Measurements from ENCODE around the gene TM2D3. TPM values are rescaled to one million over a fixed set of nuclear protein-coding genes. Genes with fewer than 3 reads are reported as not detected.
A peak's percentile ranks its signal among the peaks of the same experiment; 100 is the strongest.
"Not testable (repeated sequence)": the region's sequence is repeated elsewhere in the genome, so short reads cannot be mapped to it uniquely, and the experiment has no call there.

The TM2D3 gene
- total RNA-seq, 1 experiment from 2014 or later, result 35.2 TPM

GRCh38 chr15:101654624-101655337 is 2.6 kb upstream of the TM2D3 start:
- ATAC-seq; H3K36me3 ChIP-seq (ENCODE audit: control insufficient read depth in 1 of 2, insufficient read depth in 2 of 2, low read length in 2 of 2); H3K9ac ChIP-seq (ENCODE audit: low read length); POLR2A ChIA-PET; H3K27ac ChIP-seq (ENCODE audit: low read depth, low read length); H2AFZ ChIP-seq (ENCODE audit: low read depth, low read length, poor library complexity, severe bottlenecking); H3K4me2 ChIP-seq (ENCODE audit: low read length); H3K9me3 ChIP-seq (ENCODE audit: control insufficient read depth in 1 of 2, insufficient read depth in 1 of 2, low read depth in 1 of 2, low read length in 2 of 2); H3K4me3 ChIP-seq (replicated peaks in 1 of 2; ENCODE audit: low read depth in 1 of 2, low read length in 2 of 2); intact Hi-C loops (cut with micrococcal nuclease); H4K20me1 ChIP-seq (ENCODE audit: insufficient read depth); DNase-seq (ENCODE audit: low read depth, low spot score); BruUV-seq (replicated peaks); H3K9me2 ChIP-seq (ENCODE audit: insufficient read depth); H3K27me3 ChIP-seq (ENCODE audit: insufficient read depth, low read length): not testable (repeated sequence)
- RAD21 ChIA-PET (ENCODE audit: low non-redundant PET in 1 of 2, low total read pairs in 2 of 2, uncharacterized antibody in 2 of 2, unreplicated experiment in 2 of 2), result interaction anchor here in 1 of 2 experiments (0.7 kb wide), 1 partner anchor 385 kb away, joined by 4 read pairs; no protein-coding TSS in a partner anchor
- CTCF ChIA-PET, result interaction anchor here (0.9 to 1.2 kb wide), 3 partner anchors 354 to 378 kb away, joined by 3 to 4 read pairs (median 3); no protein-coding TSS in a partner anchor
- peaks cover 23% of the 10 kb centered on the region for H3K79me2 ChIP-seq (ENCODE audit: insufficient read depth, low read length)
- peaks cover 6 to 18% of the 10 kb centered on the region in 2 experiments; a peak in 2 of 4 replicates for H3K4me1 ChIP-seq (ENCODE audit: control insufficient read depth in 1 of 2, insufficient read depth in 2 of 2, low read length in 2 of 2)
- TF ChIP-seq RAD21 (IDR thresholded peaks at IDR 0.05; ENCODE audit: low read depth), result peak; percentile 48
- peak; percentile 8 to 89 (median 29); a peak in 3 of 6 replicates for TF ChIP-seq CTCF (IDR thresholded peaks at IDR 0.05 in 2 of 3, conservative IDR thresholded peaks at IDR 0.05 in 1 of 3; ENCODE audit: borderline replicate concordance in 1 of 3, insufficient read depth in 1 of 3, low read depth in 2 of 3, low read length in 2 of 3)

GRCh38 chr15:101654171-101654570 is 2.0 kb upstream of the TM2D3 start:
- BruUV-seq (replicated peaks), result no TSS peak
- intact Hi-C loops (cut with micrococcal nuclease), result no loop called here
- CTCF ChIA-PET, result interaction anchor here (0.9 to 1.0 kb wide), 2 partner anchors 354 to 378 kb away, joined by 3 to 4 read pairs; no protein-coding TSS in a partner anchor

More at GRCh38 chr15:101654171-101654570, 2.0 kb upstream of the TM2D3 start:
- Histone ChIP-seq H3K36me3 (ENCODE audit: control insufficient read depth in 1 of 2, insufficient read depth in 2 of 2, low read length in 2 of 2) (peaks cover 3 to 11% of the 10 kb centered on the region in 2 experiments; a peak in 1 of 4 replicates), H3K27ac (ENCODE audit: low read depth, low read length) (no peak overlapping the region), H3K4me2 (ENCODE audit: low read length) (no peak overlapping the region), H3K9me2 (ENCODE audit: insufficient read depth) (no peaks in the 10 kb centered on the region), H3K79me2 (ENCODE audit: insufficient read depth, low read length) (peaks cover 29% of the 10 kb centered on the region), H3K4me1 (ENCODE audit: control insufficient read depth in 1 of 2, insufficient read depth in 2 of 2, low read length in 2 of 2) (peaks cover 6 to 18% of the 10 kb centered on the region in 2 experiments; a peak in 2 of 4 replicates), H3K9me3 (ENCODE audit: control insufficient read depth in 1 of 2, insufficient read depth in 1 of 2, low read depth in 1 of 2, low read length in 2 of 2) (no peaks in the 10 kb centered on the region), H3K27me3 (ENCODE audit: insufficient read depth, low read length) (no peaks in the 10 kb centered on the region), H2AFZ (ENCODE audit: low read depth, low read length, poor library complexity, severe bottlenecking) (no peak overlapping the region), H3K4me3 (replicated peaks in 1 of 2; ENCODE audit: low read depth in 1 of 2, low read length in 2 of 2) (no peak overlapping the region), H3K9ac (ENCODE audit: low read length) (no peak overlapping the region), H4K20me1 (ENCODE audit: insufficient read depth) (no peaks in the 10 kb centered on the region)
- no peak for ATAC-seq
- DNase-seq (ENCODE audit: low read depth, low spot score), result no peak
- ChIA-PET RAD21 (ENCODE audit: low non-redundant PET in 1 of 2, low total read pairs in 2 of 2, uncharacterized antibody in 2 of 2, unreplicated experiment in 2 of 2) (no interaction called here), POLR2A (no interaction called here)
- TF ChIP-seq EGR1 (IDR thresholded peaks at IDR 0.05; ENCODE audit: low read depth) (no peak), ELF1 (IDR thresholded peaks at IDR 0.05; ENCODE audit: borderline replicate concordance, low read depth) (no peak), TCF7L2 (IDR thresholded peaks at IDR 0.05; ENCODE audit: borderline replicate concordance, extremely low read depth, insufficient read depth, insufficient read length) (no peak)

All from HCT116 (cell line).